Measurements from ENCODE around the gene KCNQ4. TPM values are rescaled to one million over a fixed set of nuclear protein-coding genes. Genes with fewer than 3 reads are reported as not detected.

The KCNQ4 gene
- total RNA-seq, 1 experiment from 2014 or later = 0.81 TPM

DNA sequence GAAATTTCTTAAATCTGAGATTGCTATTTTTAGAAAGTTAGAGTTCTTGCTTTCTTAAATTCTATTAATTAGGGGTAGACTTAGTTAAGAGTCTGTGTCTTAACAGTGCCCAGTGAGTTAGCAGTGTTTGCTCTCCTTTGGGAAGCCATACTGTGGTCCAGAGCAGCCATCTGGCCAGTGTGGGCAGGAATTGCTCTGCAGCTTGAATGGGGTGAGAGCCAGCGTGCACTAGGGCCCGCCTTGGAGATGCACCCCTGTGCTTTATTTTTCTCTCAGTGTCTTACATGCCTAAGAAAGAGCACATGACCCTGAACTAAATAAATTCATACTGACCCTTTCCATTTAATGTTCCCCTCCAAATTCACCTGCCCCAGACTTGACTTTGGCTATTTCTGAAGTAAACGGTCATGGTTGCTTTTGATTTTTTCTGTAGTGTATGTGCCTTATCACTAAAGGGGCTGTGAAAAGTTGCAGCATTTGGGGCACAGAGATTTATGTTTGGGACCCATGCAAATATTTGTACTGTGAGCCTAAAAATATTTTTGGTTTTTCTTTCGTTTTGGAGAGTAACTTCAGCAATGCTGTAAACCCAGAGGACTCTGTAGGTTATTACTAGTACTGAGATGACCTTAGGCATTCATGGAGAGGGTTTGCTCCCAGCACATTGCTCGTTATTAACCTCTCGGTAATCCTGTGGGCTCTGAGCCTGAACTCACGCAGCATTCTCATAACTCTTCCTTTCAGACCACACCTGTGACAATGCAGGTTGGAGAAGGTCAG lies 21.3 kb upstream of the KCNQ4 start:
- intact Hi-C loops (cut with micrococcal nuclease; ENCODE audit: unreplicated experiment) = no loop called here
- no peak overlapping the region for H3K27ac ChIP-seq
- H3K4me2 ChIP-seq = no peak overlapping the region

DNA sequence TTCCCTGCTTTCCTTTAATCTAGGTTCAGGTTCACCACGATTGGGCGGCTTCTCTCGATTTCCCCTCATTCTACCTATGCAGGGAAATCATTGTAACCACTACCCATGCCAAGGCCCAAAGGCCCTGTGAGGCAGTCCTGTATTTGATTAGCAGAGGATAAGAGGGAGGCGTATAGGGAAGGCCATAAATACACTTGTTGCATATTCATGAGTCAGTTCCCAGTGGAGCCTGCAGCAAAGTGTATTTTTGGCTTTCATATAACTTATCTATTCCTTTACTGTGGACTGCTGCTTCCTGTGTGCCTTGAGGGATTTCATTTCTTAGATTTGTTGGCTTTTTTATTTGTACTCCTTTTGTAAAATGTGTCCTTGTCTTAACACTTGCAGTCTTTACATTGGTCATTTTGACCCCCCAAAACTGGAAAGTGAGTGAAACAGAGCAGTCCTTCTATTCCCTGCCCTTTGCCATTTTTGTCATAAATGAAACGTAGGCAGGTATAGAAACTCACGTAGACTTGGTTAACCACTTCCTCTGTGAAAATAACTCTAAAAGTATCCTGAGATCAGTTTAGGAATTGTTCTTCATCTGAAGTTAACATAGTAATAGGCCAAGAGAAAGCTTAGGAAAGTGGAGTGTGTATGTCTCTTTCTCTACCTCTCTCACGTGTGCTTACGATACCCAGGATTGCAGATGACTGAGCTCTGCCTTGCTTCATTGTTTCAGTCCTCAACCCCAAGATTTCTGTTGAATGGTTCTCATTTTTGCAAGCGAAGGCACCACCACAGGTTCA lies 19.6 kb upstream of the KCNQ4 start:
- CTCF ChIA-PET = interaction anchor here (1.4 kb wide), 1 partner anchor 10 kb away, joined by 4 read pairs; no protein-coding TSS in a partner anchor
- Histone ChIP-seq H3K36me3 (ENCODE audit: low read depth) (peaks cover 25% of the 10 kb centered on the region; the same call in 1 of the 2 replicates), H3K4me2 (no peak overlapping the region), H3K9me2 (ENCODE audit: insufficient read depth) (no peaks in the 10 kb centered on the region), H3K4me3 (no peak overlapping the region), H3K27me3 (ENCODE audit: insufficient read depth, low read depth) (no peaks in the 10 kb centered on the region), H2AFZ (no peak overlapping the region), H3K9me3 (ENCODE audit: insufficient read depth, low read depth) (no peaks in the 10 kb centered on the region), H3K27ac (no peak overlapping the region), H3K4me1 (replicated peaks; ENCODE audit: insufficient read depth) (no peaks in the 10 kb centered on the region), H4K20me1 (ENCODE audit: insufficient read depth) (no peaks in the 10 kb centered on the region), H3F3A (ENCODE audit: insufficient read depth, low read depth) (no peaks in the 10 kb centered on the region), H3K79me2 (ENCODE audit: low read depth) (no peaks in the 10 kb centered on the region)
- POLR2A ChIA-PET (ENCODE audit: unreplicated experiment) = interaction anchor here (0.9 kb wide), 1 partner anchor 73 kb away, joined by 3 read pairs; the partner anchor contains the start of gene NFYC
- TF ChIP-seq, protein P1, sequence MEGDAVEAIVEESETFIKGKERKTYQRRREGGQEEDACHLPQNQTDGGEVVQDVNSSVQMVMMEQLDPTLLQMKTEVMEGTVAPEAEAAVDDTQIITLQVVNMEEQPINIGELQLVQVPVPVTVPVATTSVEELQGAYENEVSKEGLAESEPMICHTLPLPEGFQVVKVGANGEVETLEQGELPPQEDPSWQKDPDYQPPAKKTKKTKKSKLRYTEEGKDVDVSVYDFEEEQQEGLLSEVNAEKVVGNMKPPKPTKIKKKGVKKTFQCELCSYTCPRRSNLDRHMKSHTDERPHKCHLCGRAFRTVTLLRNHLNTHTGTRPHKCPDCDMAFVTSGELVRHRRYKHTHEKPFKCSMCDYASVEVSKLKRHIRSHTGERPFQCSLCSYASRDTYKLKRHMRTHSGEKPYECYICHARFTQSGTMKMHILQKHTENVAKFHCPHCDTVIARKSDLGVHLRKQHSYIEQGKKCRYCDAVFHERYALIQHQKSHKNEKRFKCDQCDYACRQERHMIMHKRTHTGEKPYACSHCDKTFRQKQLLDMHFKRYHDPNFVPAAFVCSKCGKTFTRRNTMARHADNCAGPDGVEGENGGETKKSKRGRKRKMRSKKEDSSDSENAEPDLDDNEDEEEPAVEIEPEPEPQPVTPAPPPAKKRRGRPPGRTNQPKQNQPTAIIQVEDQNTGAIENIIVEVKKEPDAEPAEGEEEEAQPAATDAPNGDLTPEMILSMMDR (conservative IDR thresholded peaks at IDR 0.05) = no peak
- no TSS peak for BruUV-seq (replicated peaks)
- DNase-seq = no peak
- intact Hi-C loops (cut with micrococcal nuclease; ENCODE audit: unreplicated experiment) = no loop called here

More for the DNA sequence above, 21.3 kb upstream of the KCNQ4 start:
- no peaks in the 10 kb centered on the region for H3K27me3 ChIP-seq (ENCODE audit: insufficient read depth, low read depth)
- no peak for DNase-seq
- no peak overlapping the region for H2AFZ ChIP-seq
- H3K36me3 ChIP-seq (ENCODE audit: low read depth) = peaks cover 19% of the 10 kb centered on the region; the same call in 1 of the 2 replicates
- POLR2A ChIA-PET (ENCODE audit: unreplicated experiment) = no interaction called here
- no TSS peak for BruUV-seq (replicated peaks)
- H3K9me2 ChIP-seq (ENCODE audit: insufficient read depth) = no peaks in the 10 kb centered on the region
- H4K20me1 ChIP-seq (ENCODE audit: insufficient read depth) = no peaks in the 10 kb centered on the region
- H3K79me2 ChIP-seq (ENCODE audit: low read depth) = no peaks in the 10 kb centered on the region
- no peak overlapping the region for H3K4me3 ChIP-seq
- H3K4me1 ChIP-seq (replicated peaks; ENCODE audit: insufficient read depth) = no peaks in the 10 kb centered on the region
- CTCF ChIA-PET = interaction anchor here (0.5 kb wide), 1 partner anchor 343 kb away, joined by 3 read pairs; no protein-coding TSS in a partner anchor
- H3K9me3 ChIP-seq (ENCODE audit: insufficient read depth, low read depth) = no peaks in the 10 kb centered on the region
- no peak for TF ChIP-seq EZH2 (IDR thresholded peaks at IDR 0.05; ENCODE audit: low read depth)
- TF ChIP-seq, protein P1 (conservative IDR thresholded peaks at IDR 0.05) = no peak
- H3F3A ChIP-seq (ENCODE audit: insufficient read depth, low read depth) = no peaks in the 10 kb centered on the region

DNA sequence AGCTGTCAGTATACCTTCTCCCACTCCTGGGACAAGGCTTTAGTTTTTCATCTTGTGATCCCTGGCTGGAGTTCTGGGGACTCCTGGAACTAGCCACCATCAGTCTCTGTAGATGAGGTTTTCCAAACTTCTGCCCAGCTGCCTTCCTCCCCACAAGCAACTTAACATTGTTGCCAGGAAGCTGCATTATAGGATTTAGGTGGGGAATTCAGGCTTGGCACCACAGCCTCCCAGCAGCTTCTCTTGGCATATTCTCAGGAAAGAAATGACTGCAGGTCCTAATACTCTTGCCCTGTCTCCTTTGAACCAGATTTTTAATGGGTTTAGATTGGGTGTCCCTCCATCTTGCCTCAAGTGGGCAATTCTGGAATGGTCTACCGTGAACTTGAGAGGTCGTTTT lies 18.6 kb upstream of the KCNQ4 start:
- H4K20me1 ChIP-seq (ENCODE audit: insufficient read depth) = no peaks in the 10 kb centered on the region
- H3K4me3 ChIP-seq = no peak overlapping the region
- no peak overlapping the region for H3K27ac ChIP-seq
- no peak overlapping the region for H3K4me2 ChIP-seq
- H3K79me2 ChIP-seq (ENCODE audit: low read depth) = no peaks in the 10 kb centered on the region
- TF ChIP-seq, protein P1 (conservative IDR thresholded peaks at IDR 0.05) = no peak
- TF ChIP-seq EZH2 (IDR thresholded peaks at IDR 0.05; ENCODE audit: low read depth) = no peak
- H3F3A ChIP-seq (ENCODE audit: insufficient read depth, low read depth) = no peaks in the 10 kb centered on the region
- CTCF ChIA-PET = interaction anchor here (0.6 to 1.4 kb wide), 2 partner anchors 9 to 333 kb away, joined by 4 read pairs; no protein-coding TSS in a partner anchor
- no TSS peak for BruUV-seq (replicated peaks)
- no peaks in the 10 kb centered on the region for H3K9me2 ChIP-seq (ENCODE audit: insufficient read depth)
- H3K9me3 ChIP-seq (ENCODE audit: insufficient read depth, low read depth) = no peaks in the 10 kb centered on the region
- POLR2A ChIA-PET (ENCODE audit: unreplicated experiment) = interaction anchor here (0.6 to 0.9 kb wide), 2 partner anchors 74 to 91 kb away, joined by 3 to 5 read pairs; partner anchors contain the start of gene NFYC
- H2AFZ ChIP-seq = no peak overlapping the region
- no peak for DNase-seq
- no peaks in the 10 kb centered on the region for H3K27me3 ChIP-seq (ENCODE audit: insufficient read depth, low read depth)
- no peaks in the 10 kb centered on the region for H3K4me1 ChIP-seq (replicated peaks; ENCODE audit: insufficient read depth)
- intact Hi-C loops (cut with micrococcal nuclease; ENCODE audit: unreplicated experiment) = no loop called here
- H3K36me3 ChIP-seq (ENCODE audit: low read depth) = 0 out of 2 replicates have a peak, but pooled peaks cover 25% of the 10 kb centered on the region

All from PC-9 (cell line).